Measurements from ENCODE around the gene PHACTR3.
"Not testable (repeated sequence)": the region's sequence is repeated elsewhere in the genome, so short reads cannot be mapped to it uniquely, and the experiment has no call there.

Gene PHACTR3

DNA sequence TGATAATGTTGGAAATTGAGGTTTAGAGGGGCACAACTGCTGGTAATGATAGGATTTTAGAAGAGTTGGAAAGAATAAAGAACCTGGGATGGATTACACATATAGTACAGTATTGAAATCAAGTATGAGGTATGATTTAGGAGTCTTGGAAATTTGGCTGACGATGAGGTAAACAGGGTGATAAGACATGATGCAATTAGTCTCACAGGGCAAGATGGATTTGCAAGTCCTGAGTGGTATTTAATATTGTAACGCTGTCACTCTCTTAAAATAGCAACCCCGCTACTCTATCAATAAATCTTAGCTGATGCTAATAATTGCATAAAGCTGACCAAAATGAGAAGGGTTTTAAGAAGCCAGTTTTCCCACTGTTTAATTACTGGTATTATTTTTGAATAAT lies 258.7 kb downstream of the PHACTR3 start:
- no peak for DNase-seq (ENCODE audit: low spot score)

GRCh38 chr20:59864726-59865125 lies 260.4 kb downstream of the PHACTR3 start:
- DNase-seq (ENCODE audit: low spot score) = no peak

- no peak for DNase-seq (ENCODE audit: low spot score)
Measured at GRCh38 chr20:59866338-59866737, 262.0 kb downstream of the PHACTR3 start.

DNA sequence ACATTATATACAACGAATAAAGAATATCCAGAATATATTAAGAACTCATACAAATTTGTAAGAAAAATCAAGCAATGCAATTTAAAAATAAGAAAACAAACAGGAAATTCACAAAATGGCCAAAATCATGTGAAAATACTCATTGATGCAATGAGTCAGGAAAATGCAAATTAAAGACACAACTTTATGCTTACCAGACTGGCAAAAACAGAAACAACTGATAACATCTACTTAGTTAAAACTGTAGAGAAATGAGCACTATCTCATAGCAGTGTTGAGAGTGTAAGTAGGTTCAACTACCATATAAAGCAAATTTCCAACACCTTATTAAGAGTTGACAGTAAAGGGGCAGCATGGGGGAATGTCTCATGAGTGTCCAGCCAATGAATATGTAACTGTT lies 266.8 kb downstream of the PHACTR3 start:
- DNase-seq (ENCODE audit: low spot score) = no peak

DNA sequence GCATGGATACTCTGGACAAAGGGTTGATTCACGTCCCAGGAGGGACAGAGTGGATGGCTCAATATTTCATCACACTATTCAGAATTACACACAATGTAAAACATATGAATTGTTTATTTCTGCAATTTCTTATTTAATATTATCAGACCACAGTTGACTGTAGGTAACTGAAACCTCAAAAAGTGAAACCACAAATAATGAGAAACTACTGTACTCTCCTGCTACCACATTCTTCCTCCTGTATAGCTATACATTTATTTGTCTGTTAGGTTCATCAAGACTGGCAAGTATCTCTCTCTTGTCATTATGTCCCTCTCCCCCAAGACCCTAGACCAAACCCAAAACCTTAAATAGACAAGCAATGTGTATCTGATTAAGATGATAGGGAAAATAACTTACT lies 269.1 kb downstream of the PHACTR3 start:
- no peak for DNase-seq (ENCODE audit: low spot score)

DNA sequence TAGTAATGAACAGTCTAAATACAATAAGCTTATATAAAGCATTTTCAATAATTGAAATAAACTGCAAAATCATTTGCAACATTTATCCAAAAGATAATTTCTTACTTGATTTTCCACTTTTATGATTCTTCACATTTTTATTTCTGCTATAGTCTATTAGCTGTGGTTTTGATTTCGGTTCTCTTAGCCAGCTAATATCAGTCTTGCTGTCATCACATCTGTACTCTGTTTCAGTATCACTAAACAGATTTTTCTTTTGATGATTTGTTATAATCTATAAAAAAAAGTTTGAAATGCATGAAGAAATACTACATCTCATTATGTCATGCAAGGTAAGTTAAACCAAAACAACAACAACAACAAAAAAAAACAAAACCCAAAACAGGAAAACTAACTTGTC lies 275.9 kb downstream of the PHACTR3 start:
- no peak for DNase-seq (ENCODE audit: low spot score)

DNA sequence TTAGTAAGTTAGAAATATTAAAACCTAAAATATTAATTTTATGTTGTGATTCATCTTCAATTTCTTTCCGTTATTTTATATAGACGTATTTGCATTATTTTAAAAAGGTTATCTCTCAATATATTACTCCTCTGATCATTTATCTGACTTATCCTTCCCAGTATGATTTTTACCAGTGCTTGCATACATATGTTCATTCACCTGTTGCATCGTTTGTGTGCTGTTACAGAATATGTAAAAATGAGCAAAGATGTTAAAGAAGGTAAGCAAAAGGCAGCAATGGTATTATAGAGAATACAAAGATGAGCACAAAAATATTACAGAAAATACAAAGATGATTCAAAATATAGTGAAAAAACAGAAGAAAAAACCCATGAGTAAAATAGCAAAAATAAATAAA lies 280.2 kb downstream of the PHACTR3 start:
- DNase-seq (ENCODE audit: low spot score) = no peak

DNA sequence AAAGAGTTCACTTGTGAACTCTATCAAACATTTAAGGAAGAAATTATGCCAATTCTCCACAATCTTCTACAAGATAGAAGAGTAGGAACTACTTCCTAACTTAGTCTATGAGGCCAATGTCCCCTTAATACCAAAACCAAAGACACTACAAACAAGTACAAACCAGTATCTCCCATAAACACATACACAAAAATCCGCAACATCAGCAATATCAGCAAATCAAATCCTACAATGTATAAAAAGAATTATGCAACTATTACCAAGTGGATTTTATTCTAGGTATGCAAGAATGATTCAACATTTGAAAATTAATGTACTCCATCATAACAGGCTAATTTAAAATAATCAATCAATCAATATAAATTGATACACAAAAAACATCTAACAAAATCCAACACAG lies 283.7 kb downstream of the PHACTR3 start:
- DNase-seq (ENCODE audit: low spot score) = no peak

- not testable (repeated sequence) for DNase-seq (ENCODE audit: low spot score)
Measured at GRCh38 chr20:59890035-59890434, 285.7 kb downstream of the PHACTR3 start.

- no peak for DNase-seq (ENCODE audit: low spot score)
Measured at GRCh38 chr20:59891581-59891980, 287.2 kb downstream of the PHACTR3 start.

DNA sequence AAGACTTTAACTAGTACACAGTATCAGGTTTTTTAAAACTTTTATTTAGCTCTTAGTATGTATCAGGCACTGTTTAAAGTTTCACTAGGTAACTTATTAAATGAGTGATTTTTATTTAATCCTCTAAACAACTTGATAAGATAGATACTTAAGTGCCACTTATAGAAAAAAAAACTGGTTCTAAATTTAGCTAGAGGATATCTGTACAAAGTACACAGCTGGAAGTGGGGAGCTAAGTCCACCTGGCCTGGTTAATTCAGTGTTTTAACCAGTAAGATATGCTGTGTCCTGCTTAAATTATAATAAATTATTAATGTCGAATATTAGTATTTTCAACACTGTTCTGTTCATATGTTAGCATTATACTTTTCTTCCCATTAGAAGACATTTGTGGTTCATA lies 291.6 kb downstream of the PHACTR3 start:
- DNase-seq (ENCODE audit: low spot score) = no peak
